Lung (tissue), 12 donors: ENCODE data around the gene ARL2. TPM values are rescaled to one million over a fixed set of nuclear protein-coding genes. Genes with fewer than 3 reads are reported as not detected.

Source experiments
- ATAC-seq: fragments of 200-7000 bp; cut with Tn5 transposase; one replicate; pipeline ENCODE4 v1.9.1; 2020; ENCODE audit warnings: moderate number of reproducible peaks; ENCODE audit not compliant: insufficient read depth, low FRiP score
- DNase-seq, 3 donors: peaks; one replicate each; pipeline ENCODE4 v3.0.0-alpha.2; 2013 to 2017
- H3K27ac ChIP-seq, 2 donors: one replicate each; pipeline ENCODE4 v1.5.1; 2013; ENCODE audit warnings: mild to moderate bottlenecking in 2 of 2, moderate library complexity in 2 of 2, control low read depth in 1 of 2, inconsistent platforms in 1 of 2, low read depth in 1 of 2, low read length in 1 of 2
- H3K27me3 ChIP-seq, 3 donors: one replicate each; pipeline ENCODE4 v1.5.1; 2013; ENCODE audit warnings: low read length in 2 of 3; ENCODE audit not compliant: control insufficient read depth in 3 of 3, insufficient read depth in 3 of 3
- H3K36me3 ChIP-seq, 4 donors: one replicate each; pipeline ENCODE4 v1.5.1; 2013; ENCODE audit warnings: low read length in 4 of 4, mild to moderate bottlenecking in 1 of 4, moderate library complexity in 1 of 4; ENCODE audit not compliant: control insufficient read depth in 4 of 4, insufficient read depth in 4 of 4
- H3K4me1 ChIP-seq, 5 donors: one replicate each; pipeline ENCODE4 v1.5.1; 2013; ENCODE audit warnings: low read length in 5 of 5, mild to moderate bottlenecking in 2 of 5, moderate library complexity in 1 of 5; ENCODE audit not compliant: control insufficient read depth in 5 of 5, insufficient read depth in 5 of 5
- H3K4me3 ChIP-seq: one replicate; pipeline ENCODE4 v1.5.1; 2013; ENCODE audit warnings: mild to moderate bottlenecking, control low read depth, moderate library complexity
- H3K9ac ChIP-seq, 2 donors: one replicate each; pipeline ENCODE4 v1.5.1; 2013; ENCODE audit warnings: low read length in 2 of 2, control low read depth in 1 of 2; ENCODE audit not compliant: insufficient read depth in 1 of 2
- H3K9me3 ChIP-seq, 4 donors: one replicate each; pipeline ENCODE4 v1.5.1; 2013; ENCODE audit warnings: low read length in 3 of 4, mild to moderate bottlenecking in 1 of 4, moderate library complexity in 1 of 4; ENCODE audit not compliant: control insufficient read depth in 4 of 4, insufficient read depth in 3 of 4
- CTCF ChIP-seq: IDR thresholded peaks from 2 replicates; pipeline ENCODE4 v1.5.1; 2012; ENCODE audit warnings: mild to moderate bottlenecking; ENCODE audit errors: control extremely low read depth, extremely low read depth
- WGBS, 2 donors: extraction: QIAGEN DNeasy Blood & Tissue Kit; methylation state at CpG; one replicate each; pipeline ENCODE4 v1.1.7; 2013; 5-methylcytosine and 5-hydroxymethylcytosine counted together
- polyA plus RNA-seq, 2 donors: library from polyadenylated mRNA; stranded (reverse); fragments of 200-250 nt; gene quantifications; one replicate each; pipeline ENCODE4 v1.2.1, GENCODE V29; 2013
- total RNA-seq, 2 donors: library from RNA; depleted of rRNA in 1 of 2; stranded (reverse); fragments of >200 nt in 1 of 2; gene quantifications; one replicate each; pipeline ENCODE4 v1.2.1, GENCODE V29; 2014 to 2021
- donor health status: control.
- donor health status: control.
- donor health status: Bipolar disorder and iron deficiency.
- donor health status: healthy.
- donor health status: DM: yes; HTN: yes; CAD: no.

Gene ARL2
- total and polyA plus RNA-seq, 4 donors, result 37.4 to 127 (median 94.0) TPM

- DNase-seq (no peak), ATAC-seq (no peak)
- Histone ChIP-seq H3K36me3 (peaks cover 0 to 3% (median 0%) of the 10 kb centered on the region in 4 donors), H3K9me3 (no peaks in the 10 kb centered on the region), H3K9ac (no peak overlapping the region), H3K4me1 (peaks cover 0 to 13% (median 9%) of the 10 kb centered on the region in 5 donors), H3K27me3 (no peaks in the 10 kb centered on the region), H3K4me3 (no peak overlapping the region), H3K27ac (peak overlapping the region in 1 of 2 donors; percentile 73)
- 76 to 77% methylated on average over 13 of the region's 13 CpGs for WGBS, 2 donors
- TF ChIP-seq CTCF, result no peak
Observed at GRCh38 chr11:64989416-64989815, 24.5 kb upstream of the ARL2 start.

- ATAC-seq (peak; percentile 62), DNase-seq (peak; percentile 74 to 85 (median 75))
- 15 to 26% methylated on average over 15 of the region's 15 CpGs for WGBS, 2 donors
- no peaks in the 10 kb centered on the region for H3K27me3 ChIP-seq
- TF ChIP-seq CTCF, result no peak
- no peak overlapping the region for H3K9ac ChIP-seq
- no peak overlapping the region for H3K4me3 ChIP-seq
- H3K27ac ChIP-seq, result peak overlapping the region in 1 of 2 donors; percentile 73
- peaks cover 0 to 3% (median 0%) of the 10 kb centered on the region in 4 donors for H3K36me3 ChIP-seq
- H3K9me3 ChIP-seq, result no peaks in the 10 kb centered on the region
- peaks cover 0 to 17% (median 9%) of the 10 kb centered on the region in 5 donors for H3K4me1 ChIP-seq
Observed at GRCh38 chr11:64990222-64990923, 23.6 kb upstream of the ARL2 start.

GRCh38 chr11:64994318-64994717 lies 19.6 kb upstream of the ARL2 start:
- no peak overlapping the region for H3K9ac ChIP-seq
- WGBS, 2 donors, result 96 to 98% methylated on average over 7 of the region's 7 CpGs
- TF ChIP-seq CTCF, result no peak
- H3K4me1 ChIP-seq, result peaks cover 0 to 25% (median 9%) of the 10 kb centered on the region in 5 donors
- H3K9me3 ChIP-seq, result no peaks in the 10 kb centered on the region
- no peak for DNase-seq
- no peak for ATAC-seq
- H3K27me3 ChIP-seq, result no peaks in the 10 kb centered on the region
- peaks cover 0 to 3% (median 0%) of the 10 kb centered on the region in 4 donors for H3K36me3 ChIP-seq
- H3K27ac ChIP-seq, result no peak overlapping the region
- no peak overlapping the region for H3K4me3 ChIP-seq
